Choroid plexus epithelial cell (primary cell): Measurements from ENCODE around the gene FHOD3.

Experiments
- DNase-seq: peaks from one replicate; pipeline ENCODE4 v3.0.0-alpha.2; 2010; ENCODE audit warnings: low read depth
- H3K4me3 ChIP-seq: 2 replicates; pipeline ENCODE4 v1.5.1; 2011; ENCODE audit warnings: low read depth, mild to moderate bottlenecking, control low read depth, low read length, moderate library complexity
- TF ChIP-seq, protein P1 (sequence below): conservative IDR thresholded peaks from 2 replicates; pipeline ENCODE4 v1.5.1; 2011; ENCODE audit warnings: low read depth, mild to moderate bottlenecking, control low read depth, inconsistent platforms, low read length, moderate library complexity

Gene FHOD3

DNA sequence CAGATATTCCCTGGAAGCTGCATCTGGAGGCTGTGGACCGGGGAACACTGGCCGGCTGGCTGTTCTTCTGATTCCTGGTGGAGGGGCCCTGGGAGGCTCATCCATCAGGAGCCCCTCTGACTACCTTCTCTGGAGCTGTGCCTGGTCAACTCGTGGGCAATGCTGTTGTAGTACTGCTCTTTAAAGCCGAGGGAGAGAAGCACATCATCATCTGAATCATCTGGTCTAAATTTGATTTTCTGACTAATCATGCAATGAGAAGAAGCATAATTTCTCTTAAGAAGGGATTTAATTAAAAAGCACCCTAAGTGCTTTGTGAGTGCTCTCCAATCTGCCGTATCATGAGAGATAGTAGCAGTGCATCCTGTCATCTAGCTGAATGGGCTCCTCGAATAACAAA, 229.5 kb downstream of the FHOD3 start:
- TF ChIP-seq, protein P1, sequence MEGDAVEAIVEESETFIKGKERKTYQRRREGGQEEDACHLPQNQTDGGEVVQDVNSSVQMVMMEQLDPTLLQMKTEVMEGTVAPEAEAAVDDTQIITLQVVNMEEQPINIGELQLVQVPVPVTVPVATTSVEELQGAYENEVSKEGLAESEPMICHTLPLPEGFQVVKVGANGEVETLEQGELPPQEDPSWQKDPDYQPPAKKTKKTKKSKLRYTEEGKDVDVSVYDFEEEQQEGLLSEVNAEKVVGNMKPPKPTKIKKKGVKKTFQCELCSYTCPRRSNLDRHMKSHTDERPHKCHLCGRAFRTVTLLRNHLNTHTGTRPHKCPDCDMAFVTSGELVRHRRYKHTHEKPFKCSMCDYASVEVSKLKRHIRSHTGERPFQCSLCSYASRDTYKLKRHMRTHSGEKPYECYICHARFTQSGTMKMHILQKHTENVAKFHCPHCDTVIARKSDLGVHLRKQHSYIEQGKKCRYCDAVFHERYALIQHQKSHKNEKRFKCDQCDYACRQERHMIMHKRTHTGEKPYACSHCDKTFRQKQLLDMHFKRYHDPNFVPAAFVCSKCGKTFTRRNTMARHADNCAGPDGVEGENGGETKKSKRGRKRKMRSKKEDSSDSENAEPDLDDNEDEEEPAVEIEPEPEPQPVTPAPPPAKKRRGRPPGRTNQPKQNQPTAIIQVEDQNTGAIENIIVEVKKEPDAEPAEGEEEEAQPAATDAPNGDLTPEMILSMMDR = no peak
- H3K4me3 ChIP-seq = no peak overlapping the region
- no peak for DNase-seq

DNA sequence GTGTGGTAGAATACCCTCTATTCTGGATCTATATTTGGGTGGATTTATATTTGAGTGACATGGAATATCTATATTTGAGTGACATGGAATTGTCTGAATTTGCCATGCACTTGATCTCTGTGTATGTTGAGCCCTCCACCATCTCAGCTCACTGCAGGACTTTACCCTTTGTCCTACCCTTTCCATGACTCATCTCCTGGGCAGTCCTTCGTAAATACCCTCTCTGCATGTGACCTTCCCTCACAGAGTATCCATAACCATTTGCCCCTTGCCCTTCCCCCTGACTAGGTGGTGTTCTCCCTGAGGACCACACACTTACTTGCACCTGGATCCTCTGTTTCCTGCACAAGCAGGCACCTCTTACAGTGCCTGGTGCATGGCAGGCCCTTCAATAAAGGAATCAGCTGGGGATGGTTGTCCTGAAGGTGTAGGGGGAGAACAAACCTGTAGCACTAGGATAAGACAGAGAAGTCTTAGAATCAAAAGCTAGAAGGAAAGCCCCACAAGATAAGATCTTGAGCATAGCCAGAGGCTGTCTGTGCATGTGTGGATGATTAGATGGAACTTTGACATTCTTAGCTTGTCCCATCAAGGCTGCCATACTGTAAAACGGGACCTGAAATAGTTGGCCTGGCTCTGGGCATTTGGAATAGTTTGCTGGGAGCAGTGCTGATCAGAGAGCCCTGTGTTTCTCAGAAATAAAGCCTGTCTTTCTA, 230.4 kb downstream of the FHOD3 start:
- no peak for DNase-seq
- H3K4me3 ChIP-seq = no peak overlapping the region
- TF ChIP-seq, protein P1 = no peak

DNA sequence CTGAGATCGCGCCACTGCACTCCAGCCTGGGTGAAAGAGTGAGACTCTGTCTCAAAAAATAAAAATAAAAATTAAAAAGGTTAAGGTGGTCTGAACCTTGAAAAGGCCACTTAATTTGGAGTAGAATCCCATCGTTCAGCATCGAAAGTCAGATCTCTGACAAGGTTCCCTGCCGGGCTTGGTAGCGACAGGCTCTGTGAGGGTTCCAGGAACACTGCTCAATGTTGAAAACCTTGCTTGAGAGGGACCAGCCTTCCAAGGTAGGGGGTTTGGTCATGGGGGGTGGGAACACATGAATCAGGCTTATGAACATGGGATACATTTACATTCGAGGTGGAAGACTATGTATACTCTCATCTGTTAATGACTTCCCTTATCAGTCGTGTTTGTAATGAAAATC, 232.2 kb downstream of the FHOD3 start:
- TF ChIP-seq, protein P1 = no peak
- DNase-seq = no peak
- no peak overlapping the region for H3K4me3 ChIP-seq

DNA sequence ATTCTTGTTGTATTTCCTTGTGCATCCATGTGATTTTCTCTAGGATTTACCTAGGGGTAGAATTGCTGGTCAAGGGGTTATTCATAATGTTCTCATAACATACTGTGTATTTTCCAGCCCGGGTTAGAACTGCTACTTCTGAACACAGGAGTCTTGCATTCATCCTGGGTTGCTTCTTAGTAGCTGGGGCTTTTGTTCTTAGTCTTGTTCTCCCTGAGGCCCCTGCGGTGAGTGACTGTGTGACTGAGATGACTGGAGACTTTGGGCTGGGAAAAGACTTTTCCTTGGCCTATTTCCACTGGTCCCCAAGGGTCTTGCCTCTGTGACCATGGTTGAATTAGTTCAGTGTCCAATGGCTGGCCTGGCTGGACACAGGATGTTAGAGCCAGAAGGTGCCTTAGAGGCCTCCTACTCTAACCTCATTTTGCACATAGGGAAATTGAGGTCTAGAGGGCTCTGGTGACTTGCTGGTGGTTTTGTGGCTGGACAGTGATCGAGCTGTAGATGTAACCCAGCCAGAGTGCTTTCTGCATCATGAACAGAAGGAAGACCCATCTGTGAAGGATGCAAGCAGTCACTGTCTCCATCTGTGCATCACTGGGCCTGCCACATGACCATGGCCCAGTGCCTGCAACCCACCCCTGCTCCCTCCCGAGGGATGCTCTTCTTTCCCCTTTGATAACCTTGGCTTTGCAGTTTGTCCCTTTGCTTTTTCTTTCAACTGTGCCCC, 233.3 kb downstream of the FHOD3 start:
- H3K4me3 ChIP-seq = no peak overlapping the region
- TF ChIP-seq, protein P1 = no peak
- DNase-seq = no peak

DNA sequence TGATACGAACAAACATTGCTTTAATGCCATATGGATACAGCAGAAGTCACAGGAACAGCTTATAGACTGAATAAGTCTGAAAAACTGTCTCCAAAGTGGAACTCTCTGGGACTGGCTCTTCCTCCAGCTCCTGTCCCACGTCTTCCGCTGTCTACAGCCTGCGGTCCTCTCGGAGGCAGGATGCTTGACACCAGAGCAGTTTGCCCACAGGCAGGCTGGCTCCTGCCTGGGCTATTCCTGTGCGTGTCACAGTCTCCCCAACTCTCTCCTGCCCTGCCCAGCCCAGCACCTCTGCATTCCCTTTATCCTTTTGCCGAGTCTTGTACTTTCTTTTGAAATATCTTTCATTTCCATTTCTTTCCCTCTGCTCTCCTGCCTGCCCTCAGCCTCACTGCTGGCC, 234.1 kb downstream of the FHOD3 start:
- TF ChIP-seq, protein P1 = no peak
- DNase-seq = no peak
- no peak overlapping the region for H3K4me3 ChIP-seq

DNA sequence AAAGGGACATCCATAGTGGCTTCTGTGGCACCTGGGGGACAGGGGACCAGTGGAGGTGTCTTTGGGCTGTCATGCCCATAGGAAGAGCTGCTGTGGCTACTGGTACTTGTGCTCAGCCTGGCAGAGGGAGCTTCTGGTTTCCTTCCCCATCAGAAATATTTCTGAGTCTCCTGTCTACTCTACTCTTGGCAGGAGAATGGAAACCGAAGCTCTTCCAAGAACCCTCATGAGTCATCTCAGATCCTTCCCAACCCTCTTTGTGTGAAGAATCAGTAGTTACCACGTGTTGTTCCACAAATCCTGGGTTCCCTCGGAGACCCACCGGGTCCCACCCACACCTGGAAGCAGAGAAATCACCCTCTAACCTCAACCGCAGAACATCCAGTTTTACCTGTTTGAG, 234.9 kb downstream of the FHOD3 start:
- H3K4me3 ChIP-seq = no peak overlapping the region
- TF ChIP-seq, protein P1 = no peak
- DNase-seq = peak; percentile 14
